ENCODE measurements around the gene RAD9A.
"Not testable (repeated sequence)": the region's sequence is repeated elsewhere in the genome, so short reads cannot be mapped to it uniquely, and the experiment has no call there.

RAD9A gene

DNA sequence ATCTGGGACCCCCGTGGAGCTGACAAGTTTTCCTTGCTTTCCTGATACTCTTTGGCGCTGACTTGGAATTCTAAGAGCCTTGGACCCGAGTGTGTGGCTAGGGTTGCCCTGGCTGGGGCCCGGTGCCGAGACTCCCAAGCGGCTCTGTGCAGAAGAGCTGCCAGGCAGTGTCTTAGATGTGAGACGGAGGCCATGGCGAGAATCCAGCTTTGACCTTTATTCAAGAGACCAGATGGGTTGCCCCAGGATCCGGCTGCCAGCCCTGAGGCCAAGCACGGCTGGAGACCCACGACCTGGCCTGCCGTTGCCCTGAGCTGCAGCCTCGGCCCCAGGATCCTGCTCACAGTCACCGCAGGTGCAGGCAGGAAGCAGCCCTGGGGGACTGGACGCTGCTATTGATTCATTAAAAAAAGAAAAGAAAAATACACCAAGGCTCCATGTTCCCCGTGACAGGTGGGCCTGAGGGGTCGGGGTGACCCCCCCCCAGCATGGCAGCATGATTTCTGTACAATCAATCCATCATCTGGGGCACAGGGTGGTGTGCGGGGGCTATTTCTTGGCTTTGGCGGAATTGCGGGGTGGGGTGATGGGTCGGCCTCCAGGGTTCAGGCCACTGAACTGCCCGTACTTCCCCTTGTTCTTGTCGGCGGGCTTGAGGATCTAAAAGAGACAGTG lies 6.3 kb downstream of the RAD9A start:
- no peak for DNase-seq

DNA sequence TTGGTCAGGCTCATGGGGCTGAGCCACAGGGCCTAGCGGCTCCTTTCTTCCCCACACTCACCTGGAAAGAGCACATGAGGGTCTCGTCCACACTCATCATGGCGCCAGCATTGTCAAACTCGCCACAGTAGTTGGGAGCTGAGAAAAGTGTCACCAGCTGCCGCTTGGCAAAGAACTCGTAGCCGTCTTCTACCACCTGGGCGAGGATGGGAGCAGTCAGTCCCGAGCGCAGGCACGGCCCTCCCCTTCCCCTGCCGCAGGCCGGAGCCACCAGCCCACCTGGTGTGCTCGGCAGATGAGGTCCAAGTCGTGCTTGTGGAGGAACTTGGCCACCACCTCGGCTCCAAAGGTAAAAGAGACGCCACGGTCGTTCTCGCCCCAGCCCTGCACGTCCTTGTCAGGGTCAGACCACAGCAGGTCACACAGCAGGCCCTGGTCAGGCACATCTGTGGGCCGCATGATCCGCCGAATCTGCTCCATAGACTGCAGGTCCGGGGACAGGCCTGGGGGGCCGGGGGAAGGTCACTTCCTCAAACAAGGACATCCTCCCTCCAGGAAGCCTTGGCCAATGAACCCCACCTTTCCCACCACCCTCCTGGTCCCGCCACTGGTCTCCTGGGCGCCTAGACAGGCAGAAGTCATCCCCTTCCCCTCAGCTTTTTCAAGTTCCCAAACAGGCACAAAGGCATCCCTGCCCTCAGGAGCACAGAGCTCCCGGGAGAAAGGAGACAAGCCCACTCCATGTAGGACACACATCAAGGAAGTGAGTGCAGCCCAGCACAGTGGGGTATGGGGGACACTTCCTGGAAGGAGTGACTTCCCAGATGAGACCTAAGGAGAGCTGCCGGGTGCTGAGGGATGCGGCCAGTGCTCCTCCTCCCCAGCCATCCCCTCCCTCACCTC lies 7.1 kb downstream of the RAD9A start:
- DNase-seq: no peak

DNA sequence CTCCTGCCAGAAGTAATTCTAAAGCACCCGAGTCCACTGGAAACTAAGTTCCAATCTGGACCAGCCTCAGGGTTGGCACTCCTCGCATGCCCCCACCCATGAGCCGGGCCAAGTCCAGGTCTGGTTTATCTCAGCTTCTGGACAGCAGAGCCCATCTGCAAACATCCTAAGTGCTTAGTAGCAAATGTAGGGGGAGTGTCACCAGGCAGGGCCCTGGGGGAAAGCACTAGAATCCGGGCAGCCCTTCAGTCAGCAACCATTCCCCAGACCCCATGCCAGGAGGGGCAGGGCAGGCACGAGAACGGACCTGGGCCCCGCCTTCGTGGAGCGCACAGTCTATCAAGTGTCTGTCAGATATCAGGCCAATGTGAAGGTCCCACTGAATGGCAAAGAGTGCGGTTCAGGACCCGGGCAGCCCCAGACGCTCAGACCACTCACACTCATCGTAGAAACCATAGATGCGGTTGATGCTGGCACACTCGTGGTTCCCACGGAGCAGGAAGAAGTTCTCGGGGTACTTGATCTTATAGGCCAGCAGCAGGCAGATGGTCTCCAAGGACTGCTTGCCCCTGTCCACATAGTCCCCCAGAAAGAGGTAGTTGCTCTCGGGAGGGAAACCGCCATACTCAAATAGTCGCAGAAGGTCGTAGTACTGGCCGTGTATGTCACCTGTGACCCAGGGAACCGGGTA lies 8.6 kb downstream of the RAD9A start:
- DNase-seq: no peak

DNA sequence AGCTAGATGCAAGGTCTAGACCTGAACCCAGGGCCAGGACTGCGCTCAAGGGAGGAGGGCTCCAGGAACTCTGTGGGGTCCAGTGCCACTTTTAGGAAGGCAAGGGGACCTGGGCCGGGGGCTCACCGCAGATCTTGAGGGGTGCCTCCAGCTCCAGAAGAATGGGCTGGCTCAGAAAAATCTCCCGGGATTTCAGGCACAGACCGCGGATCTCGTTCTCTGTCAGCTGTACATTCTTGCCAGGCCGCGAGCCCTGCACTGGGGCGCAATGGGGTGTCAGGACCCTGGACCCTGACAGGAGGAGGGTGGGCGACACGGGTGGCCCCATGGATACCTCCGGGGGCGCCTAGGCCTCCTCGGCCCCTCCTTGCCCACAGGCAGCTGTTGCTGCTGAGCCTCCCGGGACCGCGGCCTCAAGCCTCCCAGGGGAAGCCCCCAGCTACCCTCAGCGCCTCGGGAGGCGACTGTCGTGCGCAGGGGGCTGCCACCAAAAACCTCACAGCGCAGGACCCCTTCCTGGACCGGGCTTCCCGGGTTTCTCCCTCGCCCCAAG lies 9.2 kb downstream of the RAD9A start:
- no peak for DNase-seq

DNA sequence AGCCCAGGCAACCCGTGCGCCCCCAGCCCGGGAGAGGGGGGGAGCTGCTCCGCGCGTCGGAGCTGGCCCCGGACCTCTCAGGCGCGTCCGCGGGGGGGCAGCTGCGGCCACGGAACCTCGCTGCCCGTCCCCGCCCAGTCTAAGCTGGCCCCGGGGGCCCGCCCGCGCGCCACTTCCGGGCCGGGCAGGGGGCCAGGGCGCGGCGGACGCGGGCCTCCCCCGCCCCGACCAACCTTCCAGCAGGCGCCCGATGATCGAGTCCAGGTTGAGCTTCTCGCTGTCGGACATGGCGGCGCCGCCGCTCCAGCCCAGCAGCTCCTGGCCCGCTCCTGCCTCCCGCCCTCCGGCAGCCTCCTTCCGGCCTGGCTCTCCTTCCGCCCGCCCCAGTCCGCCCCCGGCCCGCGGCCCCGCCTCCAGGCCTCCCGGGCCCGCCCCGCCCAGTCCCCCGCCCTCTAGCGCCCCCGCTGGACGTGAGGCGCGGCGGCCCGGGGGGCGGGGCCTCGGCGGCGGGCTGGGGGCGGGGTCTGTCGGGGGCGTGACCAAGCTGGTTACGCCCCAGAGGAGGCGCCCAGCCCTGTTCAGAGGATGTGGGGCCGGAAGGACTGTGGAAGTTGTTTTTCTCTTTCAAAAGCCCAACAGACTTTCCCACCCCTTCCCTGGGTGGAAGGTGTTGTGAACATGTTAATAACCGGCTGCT lies 9.9 kb downstream of the RAD9A start, which contains the start of gene PPP1CA:
Gene PPP1CA (minus strand): TSS at position 364 of the 697 bp plus-strand sequence. CDS start 76 bp downstream, at position 288.
- DNase-seq: peak; percentile 92

DNA sequence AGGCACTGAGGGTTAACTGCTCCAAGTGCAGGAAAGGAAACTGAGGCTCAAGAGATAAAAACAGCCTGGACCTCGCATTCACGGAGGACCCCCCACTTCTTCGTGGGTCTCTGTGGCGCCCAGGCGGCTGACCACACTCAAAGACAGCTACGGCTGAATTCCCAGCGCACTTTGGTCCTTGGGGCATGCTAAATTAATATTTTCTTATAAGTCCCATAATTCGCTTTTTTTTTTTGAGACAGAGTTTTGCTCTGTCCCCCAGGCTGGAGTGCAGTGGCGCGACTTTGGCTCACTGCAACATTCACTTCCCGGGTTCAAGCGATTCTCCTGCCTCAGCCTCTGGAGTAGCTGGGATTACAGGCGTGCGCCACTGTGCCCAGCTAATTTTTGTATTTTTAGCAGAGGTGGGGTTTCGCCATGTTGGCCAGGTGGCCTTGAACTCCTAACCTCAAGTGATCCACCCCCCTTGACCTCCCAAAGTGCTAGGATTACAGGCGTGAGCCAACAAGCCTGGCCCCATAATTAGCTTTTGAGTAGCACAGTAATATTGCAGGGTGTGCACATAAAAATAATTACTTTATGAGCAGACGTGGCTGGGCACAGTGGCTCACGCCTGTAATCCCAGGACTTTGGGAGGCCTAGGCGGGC lies 10.5 kb downstream of the RAD9A start:
- DNase-seq: not testable (repeated sequence)

DNA sequence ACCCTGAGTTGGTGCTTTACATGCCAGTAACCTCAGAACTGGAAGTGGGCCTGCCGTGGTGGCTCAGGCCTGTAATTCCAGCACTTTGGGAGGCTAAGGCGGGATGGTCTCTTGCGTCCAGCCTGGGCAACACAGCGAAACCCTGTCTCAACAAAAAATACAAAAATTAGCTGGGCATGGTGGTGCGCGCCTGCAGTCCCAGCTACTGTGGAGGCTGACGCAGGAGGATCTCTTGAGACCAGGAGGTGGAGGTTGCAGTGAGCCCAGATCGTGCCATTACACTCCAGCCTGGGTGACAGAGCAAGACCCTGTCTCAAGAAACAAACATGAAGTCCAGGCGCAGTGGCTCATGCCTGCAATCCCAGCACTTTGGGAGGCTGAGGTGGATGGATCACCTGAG lies 11.3 kb downstream of the RAD9A start:
- not testable (repeated sequence) for DNase-seq

DNA sequence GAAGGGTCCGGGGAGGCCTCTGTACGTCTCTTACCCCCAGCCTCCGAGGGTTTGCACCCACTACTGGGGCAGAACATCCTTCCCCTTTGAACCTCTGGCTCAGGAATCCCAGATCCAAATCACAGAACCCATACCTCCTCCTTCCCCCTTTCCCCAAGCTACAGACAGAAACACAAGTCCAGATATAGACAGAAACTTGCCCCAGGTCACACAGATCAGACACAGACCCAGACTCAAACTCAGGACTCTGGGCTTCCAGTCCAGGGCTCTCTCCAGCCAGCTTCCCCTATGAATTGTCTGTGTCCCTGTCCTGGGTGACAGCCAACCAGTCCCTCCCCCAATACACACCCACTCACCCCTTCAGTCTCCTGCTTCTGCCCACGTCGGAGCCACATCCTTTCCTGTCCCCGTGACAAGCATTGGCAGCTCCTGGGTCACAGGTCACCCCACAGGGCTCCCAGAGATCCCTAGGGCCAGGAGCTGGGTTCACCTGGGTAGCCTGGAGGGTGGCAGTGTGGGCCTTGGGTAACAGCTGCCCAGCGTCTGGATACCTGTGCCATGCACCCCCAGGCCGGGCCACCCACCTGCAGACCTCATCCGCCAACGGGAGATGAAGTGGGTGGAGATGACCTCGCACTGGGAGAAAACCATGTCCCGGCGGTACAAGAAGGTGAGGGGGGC lies 12.9 kb downstream of the RAD9A start:
- DNase-seq: peak; percentile 77

DNA sequence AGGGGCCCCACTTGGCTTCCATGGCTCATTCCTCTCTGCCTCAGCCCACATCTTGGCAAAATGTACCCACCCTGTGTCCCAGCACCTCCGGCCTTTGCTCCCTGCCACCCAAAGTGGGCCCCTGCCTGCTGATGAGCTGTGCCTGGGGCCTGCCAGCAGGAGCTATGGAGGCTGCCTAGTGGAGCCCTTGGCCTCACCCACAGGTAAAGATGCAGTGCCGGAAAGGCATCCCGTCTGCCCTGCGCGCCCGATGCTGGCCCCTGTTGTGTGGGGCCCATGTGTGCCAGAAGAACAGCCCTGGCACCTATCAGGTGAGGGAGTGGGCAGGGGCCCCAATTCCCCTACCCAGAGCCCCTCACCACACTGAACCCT lies 13.4 kb downstream of the RAD9A start:
- no peak for DNase-seq

DNA sequence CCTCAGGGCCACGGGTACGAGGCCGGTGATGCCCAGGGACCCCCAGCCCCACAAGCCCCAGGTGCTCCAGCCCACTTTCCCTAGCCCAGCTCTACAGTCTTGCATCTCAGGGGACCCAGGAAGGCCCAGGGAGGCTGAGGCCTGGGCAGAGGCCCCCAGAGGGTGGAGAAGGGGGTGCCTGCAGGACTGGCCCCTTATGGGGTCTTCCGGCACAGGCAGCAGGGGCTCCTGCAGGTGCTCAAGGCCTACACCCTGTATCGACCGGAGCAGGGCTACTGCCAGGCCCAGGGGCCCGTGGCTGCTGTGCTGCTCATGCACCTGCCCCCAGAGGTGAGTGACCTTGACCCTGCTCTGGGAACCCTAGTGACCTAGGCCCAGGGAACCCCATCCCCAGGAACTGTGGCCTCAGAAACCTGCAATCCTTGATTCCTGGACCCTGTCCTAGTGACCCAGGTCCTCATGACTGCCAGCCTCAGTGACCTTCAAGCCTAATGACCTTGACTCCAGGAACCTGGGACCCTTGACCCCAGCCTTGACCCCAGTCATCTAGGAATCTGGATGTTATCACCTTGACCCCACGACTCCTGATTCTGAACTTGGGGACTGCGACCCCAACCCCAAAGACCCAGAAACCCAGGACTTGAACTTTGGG lies 14.0 kb downstream of the RAD9A start:
- DNase-seq: no peak

DNA sequence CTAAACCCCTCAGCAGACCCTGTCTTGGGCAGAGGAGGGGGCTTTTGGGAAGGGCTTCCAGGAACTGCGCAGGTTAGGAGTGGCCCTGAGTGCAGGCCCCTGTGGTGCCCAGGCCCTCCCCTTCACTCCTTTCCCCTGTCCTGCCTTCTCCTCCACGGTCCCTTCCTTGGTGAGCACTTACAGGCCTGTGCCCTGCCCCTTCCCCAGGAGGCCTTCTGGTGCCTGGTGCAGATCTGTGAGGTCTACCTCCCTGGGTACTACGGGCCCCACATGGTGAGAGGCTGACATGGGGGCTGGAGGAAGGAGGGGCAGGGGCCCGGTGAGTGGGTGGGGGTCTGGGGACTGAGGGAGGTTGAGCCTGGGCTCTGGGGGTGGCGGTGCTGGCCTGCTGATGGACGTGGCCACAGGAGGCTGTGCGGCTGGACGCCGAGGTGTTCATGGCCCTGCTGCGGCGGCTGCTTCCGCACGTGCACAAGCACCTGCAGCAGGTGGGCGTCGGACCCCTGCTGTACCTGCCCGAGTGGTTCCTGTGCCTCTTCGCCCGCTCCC lies 14.7 kb downstream of the RAD9A start:
- no peak for DNase-seq

DNA sequence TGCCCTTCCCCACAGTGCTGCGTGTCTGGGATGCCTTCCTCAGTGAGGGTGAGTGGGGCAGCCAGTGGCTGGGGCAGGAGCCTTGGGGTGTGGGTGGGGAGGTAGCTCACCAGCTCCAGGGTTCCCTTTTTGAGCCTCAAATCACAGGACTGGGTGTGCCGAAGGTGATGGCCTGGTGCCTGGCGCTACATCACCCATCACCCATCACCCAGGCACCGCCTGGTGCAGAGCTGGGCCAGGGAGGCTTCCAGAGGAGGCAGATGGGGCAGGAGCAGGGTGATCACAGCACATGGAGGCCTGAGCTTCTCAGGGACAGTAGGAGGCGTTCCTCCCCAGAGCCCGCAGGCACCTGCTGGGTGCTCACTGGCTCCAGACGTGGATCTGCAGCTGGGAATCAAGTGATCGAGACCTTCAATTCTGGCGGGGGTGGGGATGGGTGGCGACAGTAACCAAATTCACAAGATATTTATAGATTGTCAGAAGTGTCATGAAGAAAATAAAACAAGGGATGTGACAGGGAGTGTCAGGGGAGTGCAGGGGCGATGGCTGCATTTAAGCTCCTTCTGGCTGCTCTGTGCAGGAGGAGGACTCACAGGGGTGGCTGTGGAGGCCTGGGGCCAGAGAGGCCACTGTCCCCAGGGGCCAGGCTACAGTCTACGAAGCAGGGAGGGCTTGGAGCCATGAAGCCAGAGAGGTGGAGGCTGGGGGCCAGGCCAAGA lies 15.3 kb downstream of the RAD9A start:
- DNase-seq: no peak

DNA sequence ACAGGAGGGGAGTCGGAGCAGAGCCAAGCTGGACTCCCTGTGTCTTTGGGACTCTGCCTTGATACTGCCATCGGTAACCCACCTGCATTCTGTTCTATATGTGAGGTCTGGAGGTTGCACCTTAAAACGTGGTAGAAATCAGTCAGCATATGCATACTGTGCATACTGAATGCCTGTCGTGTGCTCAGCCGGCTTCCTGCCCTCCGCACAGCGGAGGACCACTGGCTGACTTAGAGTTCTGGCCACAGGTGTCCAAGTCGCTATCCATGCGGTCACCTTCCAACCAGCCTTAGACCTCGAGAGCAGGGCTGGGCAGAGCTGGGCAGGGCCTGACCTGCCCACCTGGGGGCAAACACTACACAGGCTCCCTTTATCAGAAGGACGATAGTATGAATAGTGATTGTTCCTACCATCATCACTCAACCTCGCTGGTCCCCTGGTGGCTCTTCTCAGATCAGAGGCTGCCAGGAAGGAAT lies 15.9 kb downstream of the RAD9A start:
- DNase-seq: no peak

DNA sequence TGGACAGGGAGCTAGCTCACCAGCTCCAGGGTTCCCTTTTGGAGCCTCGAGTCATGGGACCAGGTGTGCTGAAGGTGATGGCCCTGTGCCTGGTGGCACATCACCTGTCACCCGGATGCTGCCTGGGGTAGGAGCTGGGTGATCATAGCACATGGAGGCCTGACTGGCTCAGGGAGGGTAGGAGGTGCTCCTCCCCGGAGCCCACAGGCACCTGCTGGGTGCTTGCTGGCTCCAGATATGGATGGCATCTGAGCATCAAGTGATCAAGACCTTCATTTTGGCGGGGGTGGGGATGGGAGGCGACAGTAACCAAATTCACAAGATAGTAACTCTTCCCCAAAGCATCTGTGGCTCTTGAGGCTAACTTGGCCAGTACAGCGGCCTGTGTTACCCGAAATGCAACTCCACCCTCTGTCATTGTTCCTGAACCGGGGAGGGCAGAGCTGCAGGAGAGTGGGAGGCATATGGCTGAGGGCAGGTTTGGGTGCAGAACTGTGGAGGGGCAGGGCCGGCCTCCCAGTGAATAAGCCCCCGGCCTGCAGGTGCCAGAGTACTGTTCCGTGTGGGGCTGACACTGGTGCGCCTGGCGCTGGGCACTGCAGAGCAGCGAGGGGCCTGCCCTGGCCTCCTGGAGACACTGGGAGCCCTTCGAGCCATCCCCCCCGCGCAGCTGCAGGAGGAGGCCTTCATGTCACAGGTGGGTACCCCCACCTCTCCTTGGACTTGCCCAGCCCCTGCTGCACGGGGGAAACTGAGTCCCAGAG lies 16.8 kb downstream of the RAD9A start:
- peak; percentile 46 for DNase-seq

DNA sequence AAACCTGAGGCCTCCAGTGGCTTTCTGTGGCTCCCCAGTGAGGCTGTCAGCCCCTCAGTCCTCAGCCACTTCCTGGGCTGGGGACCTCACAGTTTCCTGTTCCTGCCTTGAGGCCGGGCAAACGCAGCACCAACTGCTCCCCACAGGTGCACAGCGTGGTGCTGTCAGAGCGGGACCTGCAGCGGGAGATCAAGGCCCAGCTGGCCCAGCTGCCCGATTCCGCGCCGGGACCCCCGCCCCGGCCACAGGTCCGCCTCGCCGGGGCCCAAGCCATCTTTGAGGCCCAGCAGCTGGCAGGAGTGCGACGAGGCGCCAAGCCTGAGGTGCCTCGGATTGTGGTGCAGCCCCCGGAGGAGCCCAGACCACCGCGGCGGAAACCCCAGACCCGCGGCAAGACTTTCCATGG lies 17.5 kb downstream of the RAD9A start:
- DNase-seq: peak; percentile 89

DNA sequence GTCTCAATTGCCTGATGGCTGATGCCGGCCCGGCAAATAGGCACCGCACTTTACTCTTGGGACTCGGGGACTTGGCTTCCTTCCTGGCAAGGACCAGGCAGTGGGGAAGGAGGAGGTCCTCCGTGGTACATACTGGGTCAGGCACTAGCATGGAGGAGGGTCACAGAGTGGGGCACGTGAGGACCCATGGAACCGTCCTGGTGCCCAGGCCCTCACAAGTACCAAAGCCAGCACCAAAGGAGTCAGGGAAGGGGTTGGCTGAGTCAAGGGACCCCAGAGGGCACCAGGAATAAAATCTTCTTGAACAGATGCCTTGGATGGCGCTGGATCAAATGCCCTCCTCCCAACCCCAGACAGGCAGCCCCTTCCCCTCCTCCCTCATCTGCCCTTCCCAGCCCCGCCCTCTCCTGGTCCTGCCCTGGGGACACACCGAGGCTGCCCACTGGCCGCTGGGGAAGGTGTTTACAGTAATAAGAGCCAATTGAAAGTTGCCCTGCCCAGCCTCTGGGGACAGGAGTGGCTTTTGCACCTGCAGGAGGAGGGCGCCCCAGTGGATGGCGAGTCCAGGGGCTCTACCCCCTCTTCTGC lies 18.1 kb downstream of the RAD9A start:
- no peak for DNase-seq

DNA sequence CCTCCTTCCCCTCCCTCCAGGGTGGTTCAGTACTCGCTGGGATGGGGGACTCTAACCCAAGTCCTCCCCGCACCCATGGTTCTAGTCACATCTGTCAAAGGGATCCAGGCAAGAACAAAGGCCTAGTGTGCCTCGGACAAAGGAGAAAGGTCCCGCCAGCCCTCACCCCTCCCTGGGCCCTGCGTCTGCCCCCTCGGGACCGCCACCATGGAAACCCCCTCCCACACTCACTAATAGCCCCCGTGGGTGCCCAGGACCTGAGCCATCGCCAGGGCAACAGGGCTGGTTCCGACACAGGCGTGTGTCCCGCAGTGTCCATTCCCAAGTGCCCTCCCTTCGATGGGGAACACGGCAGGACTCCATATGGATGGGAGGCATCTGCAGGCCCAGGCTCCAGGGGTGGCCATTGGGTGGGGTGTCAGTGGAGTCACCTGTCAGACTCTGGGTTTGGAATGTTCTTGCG lies 18.6 kb downstream of the RAD9A start:
- no peak for DNase-seq

DNA sequence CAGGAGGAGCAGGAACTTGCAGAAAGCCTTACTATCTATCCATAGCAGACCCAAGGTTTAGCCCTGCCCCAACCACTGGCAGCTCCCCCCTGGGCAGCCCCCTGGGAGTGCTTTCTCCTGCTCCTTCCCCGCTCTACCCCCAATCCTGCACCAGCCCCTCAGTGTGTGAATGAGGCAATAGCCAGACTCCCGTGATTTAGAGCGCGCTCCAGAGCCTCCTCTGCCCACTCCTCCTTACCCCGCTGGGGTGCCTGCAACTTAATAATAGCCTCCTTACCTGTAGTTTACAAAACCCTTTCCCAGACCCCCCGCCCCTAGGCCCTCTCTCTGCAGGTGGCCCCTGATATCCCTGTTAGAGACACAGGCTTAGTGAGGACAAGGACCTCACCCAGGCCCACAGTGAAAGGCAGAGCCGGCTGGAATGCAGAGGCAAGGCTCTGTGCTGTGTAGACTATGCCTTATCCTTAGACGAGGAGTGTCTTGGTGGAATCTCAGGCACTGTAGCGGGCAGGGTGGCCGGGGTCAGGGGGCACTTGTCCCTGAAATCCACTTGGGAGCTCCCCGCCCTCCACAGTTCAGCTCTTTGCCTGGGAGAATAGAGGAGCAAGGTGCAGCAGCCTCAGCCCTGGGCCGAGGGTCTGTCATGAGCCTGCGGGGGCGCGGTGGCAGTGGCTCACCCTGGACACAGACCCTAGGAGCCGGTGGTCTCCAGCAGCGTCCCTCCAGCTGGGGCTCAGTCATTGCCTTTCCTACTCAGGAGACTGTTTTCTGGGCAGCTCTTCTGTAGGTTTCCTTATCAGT lies 19.4 kb downstream of the RAD9A start:
- DNase-seq: no peak
